MM.1S (cell line): ENCODE measurements around the gene CFAP97D1.

Source experiments
- DNase-seq: peaks from one replicate; pipeline ENCODE4 v3.0.0-alpha.2; 2015
- H2AFZ ChIP-seq: fragments of 300-600 bp; sonication (generic); 2 replicates; pipeline ENCODE4 v1.6.0; 2016; ENCODE audit warnings: antibody characterized with exemption, low read length
- H3F3A ChIP-seq: fragments of 300-600 bp; sonication (generic); 2 replicates; pipeline ENCODE4 v1.6.1; 2016; ENCODE audit warnings: mild to moderate bottlenecking, antibody characterized with exemption, low read length, moderate library complexity, mixed read lengths; ENCODE audit not compliant: insufficient read depth
- H3K27ac ChIP-seq: fragments of 300-600 bp; sonication (generic); 2 replicates; pipeline ENCODE4 v1.5.1; 2016; ENCODE audit warnings: mild to moderate bottlenecking, low read length
- H3K27me3 ChIP-seq: fragments of 300-600 bp; sonication (generic); replicated peaks from 2 replicates; pipeline ENCODE4 v1.6.0; 2016; ENCODE audit warnings: low read length; ENCODE audit not compliant: insufficient read depth
- H3K36me3 ChIP-seq: fragments of 300-600 bp; sonication (generic); replicated peaks from 2 replicates; pipeline ENCODE4 v1.6.1; 2016; ENCODE audit warnings: mild to moderate bottlenecking, low read length, mixed read lengths; ENCODE audit not compliant: insufficient read depth
- H3K4me1 ChIP-seq: fragments of 300-600 bp; sonication (generic); 2 replicates; pipeline ENCODE4 v1.6.1; 2016; ENCODE audit warnings: low read length, mixed read lengths
- H3K4me2 ChIP-seq: fragments of 300-600 bp; sonication (generic); 2 replicates; pipeline ENCODE4 v1.6.0; 2016; ENCODE audit warnings: low read depth, low read length
- H3K4me3 ChIP-seq: fragments of 300-600 bp; sonication (generic); 2 replicates; pipeline ENCODE4 v1.5.1; 2016; ENCODE audit warnings: low read length, mixed read lengths
- H3K79me2 ChIP-seq: fragments of 300-600 bp; sonication (generic); 2 replicates; pipeline ENCODE4 v1.6.1; 2016; ENCODE audit warnings: mixed run types, low read length, mixed read lengths
- H3K9ac ChIP-seq: fragments of 300-600 bp; sonication (generic); 2 replicates; pipeline ENCODE4 v1.6.1; 2016; ENCODE audit warnings: low read length, mixed read lengths
- H3K9me2 ChIP-seq: fragments of 300-600 bp; sonication (generic); replicated peaks from 2 replicates; pipeline ENCODE4 v1.6.1; 2016; ENCODE audit warnings: mild to moderate bottlenecking, low read length, mixed read lengths; ENCODE audit not compliant: insufficient read depth
- H3K9me3 ChIP-seq: fragments of 300-600 bp; sonication (generic); replicated peaks from 2 replicates; pipeline ENCODE4 v1.6.1; 2016; ENCODE audit warnings: mild to moderate bottlenecking, low read length, mixed read lengths; ENCODE audit not compliant: insufficient read depth
- H4K20me1 ChIP-seq: fragments of 300-600 bp; sonication (generic); 2 replicates; pipeline ENCODE4 v1.6.1; 2016; ENCODE audit warnings: mild to moderate bottlenecking, low read length, moderate library complexity, mixed read lengths; ENCODE audit not compliant: insufficient read depth
- EZH2 ChIP-seq: fragments of 300-600 bp; sonication (generic); optimal IDR thresholded peaks from 2 replicates; pipeline ENCODE3; 2017; ENCODE audit warnings: low read depth, mild to moderate bottlenecking, antibody characterized with exemption, low read length, mixed read lengths
- EZH2phosphoT487 ChIP-seq: fragments of 300-600 bp; sonication (generic); IDR thresholded peaks from 2 replicates; pipeline ENCODE4 v1.6.1; 2018; ENCODE audit warnings: antibody characterized with exemption, low read length
- TF ChIP-seq, protein P1 (sequence below): fragments of 300-600 bp; sonication (generic); IDR thresholded peaks from 2 replicates; pipeline ENCODE4 v1.5.1; 2016; ENCODE audit warnings: antibody characterized with exemption, low read length, mixed read lengths

CFAP97D1 gene

DNA sequence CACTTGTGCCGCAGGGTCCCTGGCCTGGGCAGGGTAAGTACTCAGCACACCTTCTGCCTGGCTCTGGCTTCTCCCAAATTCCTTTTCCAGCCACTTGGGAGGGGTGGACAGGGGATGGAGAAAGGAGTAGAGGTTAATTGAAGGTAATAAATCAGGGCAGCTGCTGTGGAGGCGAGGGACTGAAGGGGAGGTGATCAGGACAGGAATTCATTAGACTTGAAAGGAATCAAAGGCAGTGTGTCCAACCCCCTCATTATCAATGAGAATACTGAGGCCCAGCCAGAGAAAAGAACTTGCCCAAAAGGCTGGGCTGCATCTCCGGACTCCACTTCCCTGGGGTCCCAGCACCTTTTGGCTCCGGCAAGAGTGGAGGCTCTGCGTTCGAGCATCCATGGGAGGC, 24.0 kb upstream of the CFAP97D1 start:
- no peak overlapping the region for H3K4me3 ChIP-seq
- no peak for DNase-seq
- no peak overlapping the region for H2AFZ ChIP-seq
- H3K9me3 ChIP-seq = no peaks in the 10 kb centered on the region
- H3K4me1 ChIP-seq = no peaks in the 10 kb centered on the region
- no peak overlapping the region for H3K9ac ChIP-seq
- no peak overlapping the region for H3K27ac ChIP-seq
- H3K27me3 ChIP-seq = peaks cover 86% of the 10 kb centered on the region
- no peaks in the 10 kb centered on the region for H3K79me2 ChIP-seq
- no peaks in the 10 kb centered on the region for H3F3A ChIP-seq
- no peaks in the 10 kb centered on the region for H3K9me2 ChIP-seq
- TF ChIP-seq, protein P1, sequence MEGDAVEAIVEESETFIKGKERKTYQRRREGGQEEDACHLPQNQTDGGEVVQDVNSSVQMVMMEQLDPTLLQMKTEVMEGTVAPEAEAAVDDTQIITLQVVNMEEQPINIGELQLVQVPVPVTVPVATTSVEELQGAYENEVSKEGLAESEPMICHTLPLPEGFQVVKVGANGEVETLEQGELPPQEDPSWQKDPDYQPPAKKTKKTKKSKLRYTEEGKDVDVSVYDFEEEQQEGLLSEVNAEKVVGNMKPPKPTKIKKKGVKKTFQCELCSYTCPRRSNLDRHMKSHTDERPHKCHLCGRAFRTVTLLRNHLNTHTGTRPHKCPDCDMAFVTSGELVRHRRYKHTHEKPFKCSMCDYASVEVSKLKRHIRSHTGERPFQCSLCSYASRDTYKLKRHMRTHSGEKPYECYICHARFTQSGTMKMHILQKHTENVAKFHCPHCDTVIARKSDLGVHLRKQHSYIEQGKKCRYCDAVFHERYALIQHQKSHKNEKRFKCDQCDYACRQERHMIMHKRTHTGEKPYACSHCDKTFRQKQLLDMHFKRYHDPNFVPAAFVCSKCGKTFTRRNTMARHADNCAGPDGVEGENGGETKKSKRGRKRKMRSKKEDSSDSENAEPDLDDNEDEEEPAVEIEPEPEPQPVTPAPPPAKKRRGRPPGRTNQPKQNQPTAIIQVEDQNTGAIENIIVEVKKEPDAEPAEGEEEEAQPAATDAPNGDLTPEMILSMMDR = no peak
- no peak for TF ChIP-seq EZH2phosphoT487
- no peak for TF ChIP-seq EZH2
- no peaks in the 10 kb centered on the region for H4K20me1 ChIP-seq
- no peaks in the 10 kb centered on the region for H3K36me3 ChIP-seq
- no peak overlapping the region for H3K4me2 ChIP-seq

DNA sequence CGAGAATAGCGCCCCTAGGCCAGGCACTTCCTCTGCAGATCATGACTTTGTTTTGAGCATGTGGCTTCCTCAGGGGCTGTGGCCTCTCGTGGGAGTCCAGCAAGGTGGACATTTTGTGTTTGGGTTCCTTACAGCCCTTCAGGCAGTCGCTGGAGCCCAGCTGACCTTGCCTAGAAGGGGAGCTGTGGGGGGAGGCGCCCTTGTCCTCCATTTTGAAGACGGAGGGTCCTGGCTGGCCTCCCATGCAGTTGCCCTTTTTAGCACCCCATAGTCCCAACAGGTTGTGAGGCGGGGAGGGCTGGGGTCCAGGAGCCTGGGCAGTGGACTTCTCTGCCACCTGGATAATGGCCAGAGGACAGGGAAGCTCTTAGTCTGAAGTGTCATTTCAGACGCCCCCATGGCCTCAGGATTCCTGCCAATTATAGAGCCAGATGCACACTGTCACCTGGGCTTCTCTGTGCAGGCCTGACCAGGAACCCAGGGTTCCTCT, 23.0 kb upstream of the CFAP97D1 start:
- H4K20me1 ChIP-seq = no peaks in the 10 kb centered on the region
- no peaks in the 10 kb centered on the region for H3K79me2 ChIP-seq
- H3F3A ChIP-seq = no peaks in the 10 kb centered on the region
- H2AFZ ChIP-seq = no peak overlapping the region
- H3K9ac ChIP-seq = no peak overlapping the region
- no peaks in the 10 kb centered on the region for H3K4me1 ChIP-seq
- TF ChIP-seq EZH2phosphoT487 = no peak
- TF ChIP-seq EZH2 = no peak
- TF ChIP-seq, protein P1 = no peak
- H3K27ac ChIP-seq = no peak overlapping the region
- no peak for DNase-seq
- H3K4me3 ChIP-seq = no peak overlapping the region
- no peaks in the 10 kb centered on the region for H3K9me2 ChIP-seq
- H3K9me3 ChIP-seq = no peaks in the 10 kb centered on the region
- H3K27me3 ChIP-seq = peaks cover 79% of the 10 kb centered on the region
- H3K4me2 ChIP-seq = no peak overlapping the region
- H3K36me3 ChIP-seq = no peaks in the 10 kb centered on the region

DNA sequence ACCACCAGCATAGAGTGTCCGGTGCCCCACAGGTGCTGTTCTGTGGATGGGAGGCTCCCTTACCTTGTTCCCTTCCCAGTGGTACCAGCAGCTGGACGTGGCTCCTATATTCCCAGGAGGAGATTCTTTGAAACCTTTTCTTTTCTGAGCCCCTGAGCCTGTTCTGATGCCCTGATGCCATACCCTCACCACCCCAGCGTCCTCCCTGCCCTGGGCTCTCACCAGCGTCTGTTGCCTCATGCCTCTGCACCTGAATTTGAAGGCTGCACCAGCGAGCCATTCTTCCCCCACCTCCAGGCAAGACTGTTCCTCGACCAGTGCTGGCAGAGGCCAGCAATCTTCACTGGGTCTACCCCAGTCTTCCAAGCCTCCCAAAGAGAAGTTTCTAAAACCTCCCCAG, 22.1 kb upstream of the CFAP97D1 start:
- Histone ChIP-seq H4K20me1 (no peaks in the 10 kb centered on the region), H3K36me3 (no peaks in the 10 kb centered on the region), H3K9ac (no peak overlapping the region), H3K4me2 (no peak overlapping the region), H3K27ac (no peak overlapping the region), H3K79me2 (no peaks in the 10 kb centered on the region), H2AFZ (no peak overlapping the region), H3F3A (no peaks in the 10 kb centered on the region), H3K9me3 (no peaks in the 10 kb centered on the region), H3K27me3 (peaks cover 74% of the 10 kb centered on the region), H3K4me3 (no peak overlapping the region), H3K9me2 (no peaks in the 10 kb centered on the region), H3K4me1 (no peaks in the 10 kb centered on the region)
- DNase-seq = no peak
- TF ChIP-seq, protein P1 = no peak
- TF ChIP-seq EZH2 (no peak), EZH2phosphoT487 (no peak)
